D721Med (cell line): Measurements from ENCODE around the gene SLC29A4.
"Not testable (repeated sequence)": the region's sequence is repeated elsewhere in the genome, so short reads cannot be mapped to it uniquely, and the experiment has no call there.

ENCODE experiments used
- DNase-seq: peaks from one replicate; pipeline ENCODE4 v3.0.0; 2011; ENCODE audit warnings: low spot score; ENCODE audit not compliant: insufficient read length
- FAIRE-seq: peaks from 2 replicates; lab custom pipeline; 2011; peaks lifted over from hg19 to GRCh38; lab: Jason Lieb, UNC
- CTCF ChIP-seq: IDR thresholded peaks from 2 replicates; pipeline ENCODE4 v1.5.1; 2012; ENCODE audit warnings: mild to moderate bottlenecking, control low read depth; ENCODE audit not compliant: insufficient read depth; ENCODE audit errors: missing control alignments

SLC29A4 gene

GRCh38 chr7:5314864-5315263 is 32.1 kb downstream of the SLC29A4 start:
- DNase-seq (no peak), FAIRE-seq (no peak)
- no peak for TF ChIP-seq CTCF

- FAIRE-seq (no peak), DNase-seq (no peak)
- no peak for TF ChIP-seq CTCF
Observed at GRCh38 chr7:5315761-5316160, 33.0 kb downstream of the SLC29A4 start.

- DNase-seq, FAIRE-seq: not testable (repeated sequence)
Observed at GRCh38 chr7:5318613-5319012, 35.9 kb downstream of the SLC29A4 start.

GRCh38 chr7:5320391-5320790 is 37.6 kb downstream of the SLC29A4 start:
- no peak for TF ChIP-seq CTCF
- FAIRE-seq: no peak
- DNase-seq: no peak

GRCh38 chr7:5320802-5321396 is 38.2 kb downstream of the SLC29A4 start:
- no peak for TF ChIP-seq CTCF
- DNase-seq (no peak), FAIRE-seq (no peak)

- FAIRE-seq (no peak), DNase-seq (no peak)
- no peak for TF ChIP-seq CTCF
Observed at GRCh38 chr7:5322621-5323410, 40.1 kb downstream of the SLC29A4 start.

GRCh38 chr7:5323800-5324781 is 41.3 kb downstream of the SLC29A4 start:
- not testable (repeated sequence) for FAIRE-seq, DNase-seq
